NCI-H2227 treated with DMSO at 0.1 percent for 48 hours (cell line): Measurements from ENCODE around the gene AGMO.

ENCODE experiments used
- DNase-seq: peaks from one replicate; lab custom pipeline; 2025; lab: John Stamatoyannopoulos, UW

AGMO gene

DNA sequence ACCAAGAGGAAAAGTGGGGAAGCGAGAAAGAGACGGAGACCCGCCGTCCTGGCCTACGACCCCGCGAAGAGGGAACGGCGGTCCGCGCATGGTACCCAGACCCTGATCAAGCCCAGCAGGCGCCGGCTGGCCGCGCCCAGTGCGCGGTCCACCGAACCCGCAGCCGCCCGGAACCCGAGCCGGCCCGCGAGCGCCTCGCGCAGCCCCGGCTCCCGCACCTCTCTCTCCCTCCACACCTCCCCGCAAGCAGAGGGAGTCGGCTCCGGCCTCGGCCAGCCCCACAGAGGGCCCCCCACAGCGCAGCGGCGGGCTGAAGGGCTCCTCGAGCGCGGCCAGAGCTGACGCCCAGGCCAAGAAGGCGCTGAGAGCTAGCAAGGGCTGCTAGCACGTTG lies 164.7 kb downstream of the AGMO start:
- no peak for DNase-seq

DNA sequence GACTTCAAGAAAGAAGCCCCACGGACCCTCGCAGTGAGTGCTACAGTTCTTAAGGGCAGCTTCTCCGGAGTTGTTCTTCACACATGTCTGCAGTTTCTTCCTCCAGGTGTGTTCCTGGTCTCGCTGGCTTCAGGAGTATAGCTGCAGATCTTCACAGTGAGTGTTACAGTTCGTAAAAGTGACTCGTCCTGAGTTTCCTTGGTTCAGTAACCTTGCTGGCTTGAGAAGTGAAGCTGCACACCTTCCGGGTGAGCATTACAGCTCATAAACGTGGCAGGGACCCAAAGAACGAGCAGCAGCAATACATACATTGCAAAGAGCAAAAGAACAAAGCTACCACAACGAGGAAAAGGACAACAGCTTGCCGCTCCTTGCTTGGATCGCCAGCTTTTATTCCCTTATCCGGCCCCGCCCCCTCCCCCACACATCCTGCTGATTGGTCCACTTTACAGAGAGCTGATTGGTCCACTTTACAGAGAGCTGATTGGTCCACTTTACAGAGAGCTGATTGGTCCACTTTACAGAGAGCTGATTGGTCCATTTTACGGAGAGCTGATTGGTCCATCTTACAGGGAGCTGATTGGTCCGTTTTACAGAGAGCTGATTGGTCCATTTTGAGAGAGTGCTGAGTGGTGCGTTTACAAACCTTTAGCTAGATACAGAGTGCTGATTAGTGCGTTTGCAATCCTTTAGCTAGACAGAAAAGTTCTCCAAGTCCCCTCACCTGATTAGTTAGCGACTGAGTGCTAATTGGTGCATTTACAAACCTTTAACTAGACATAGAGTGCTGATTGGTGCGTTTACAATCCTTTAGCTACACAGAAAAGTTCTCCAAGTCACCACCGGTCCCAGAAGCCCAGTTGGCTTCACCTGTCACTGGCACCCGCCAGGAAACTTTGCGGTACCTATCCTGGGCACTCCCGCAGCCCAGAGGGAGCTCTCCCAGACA lies 165.3 kb downstream of the AGMO start:
- no peak for DNase-seq

DNA sequence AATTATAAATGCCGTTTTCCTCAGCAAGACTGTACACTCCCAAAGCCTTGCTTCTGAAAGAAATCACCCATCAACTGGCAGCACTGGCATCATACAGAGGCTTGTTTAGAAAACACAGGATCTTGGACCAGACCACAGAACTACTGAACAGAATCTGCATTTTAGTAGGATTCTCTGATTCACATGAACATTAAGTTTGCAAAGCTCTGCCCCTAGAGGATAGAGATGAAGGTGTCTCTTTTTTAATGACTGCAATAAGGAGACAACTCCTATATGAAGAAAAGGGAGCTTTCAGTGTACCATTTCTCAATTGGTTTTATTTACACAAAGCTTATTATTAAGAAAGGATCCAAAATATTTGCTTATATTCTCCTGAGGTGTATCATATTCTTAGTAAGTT lies 172.7 kb downstream of the AGMO start:
- DNase-seq = no peak

DNA sequence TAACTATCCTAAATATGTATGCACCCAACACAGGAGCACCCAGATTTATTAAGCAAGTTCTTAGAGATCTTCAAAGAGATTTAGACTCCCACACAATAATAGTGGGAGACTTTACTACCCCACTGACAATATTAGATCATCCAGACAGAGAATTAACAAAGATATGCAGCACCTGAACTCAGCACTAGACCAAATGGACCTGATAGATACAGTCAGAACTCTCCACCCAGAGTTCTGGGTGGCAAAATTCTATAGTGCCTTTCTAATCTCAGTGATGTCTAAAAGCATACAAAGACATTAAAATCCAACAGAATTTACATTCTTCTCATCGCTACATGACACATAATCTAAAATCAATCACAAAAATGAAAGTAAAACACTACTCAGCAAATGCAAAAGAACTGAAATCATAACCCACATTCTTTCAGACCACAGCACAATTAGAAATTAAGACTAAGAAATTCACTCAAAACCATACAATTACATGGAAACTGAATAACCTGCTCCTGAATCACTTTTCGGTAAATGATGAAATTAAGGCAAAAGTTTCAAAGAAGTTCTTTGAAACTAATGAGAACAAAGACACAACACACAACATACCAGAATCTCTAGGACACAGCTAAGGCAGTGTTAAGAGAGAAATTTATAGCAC lies 183.2 kb downstream of the AGMO start:
- no peak for DNase-seq

DNA sequence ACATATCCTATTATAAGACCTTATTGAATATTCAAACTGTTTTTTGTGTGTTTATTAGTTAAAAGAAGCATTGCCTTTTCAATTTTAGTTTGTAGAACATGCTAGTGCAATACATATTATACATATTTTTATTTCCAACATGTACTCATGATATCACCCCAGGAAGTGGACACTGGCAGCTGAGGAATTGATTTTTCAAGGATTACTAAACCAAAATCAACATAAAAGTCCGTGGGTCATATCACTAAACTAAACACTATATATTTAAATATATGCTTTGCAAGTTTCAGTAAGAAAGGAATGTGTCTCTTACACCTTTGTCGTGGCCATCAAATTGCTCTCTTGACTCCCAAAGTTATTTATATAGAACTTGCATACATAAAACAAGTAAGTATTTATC lies 185.2 kb downstream of the AGMO start:
- DNase-seq = no peak

DNA sequence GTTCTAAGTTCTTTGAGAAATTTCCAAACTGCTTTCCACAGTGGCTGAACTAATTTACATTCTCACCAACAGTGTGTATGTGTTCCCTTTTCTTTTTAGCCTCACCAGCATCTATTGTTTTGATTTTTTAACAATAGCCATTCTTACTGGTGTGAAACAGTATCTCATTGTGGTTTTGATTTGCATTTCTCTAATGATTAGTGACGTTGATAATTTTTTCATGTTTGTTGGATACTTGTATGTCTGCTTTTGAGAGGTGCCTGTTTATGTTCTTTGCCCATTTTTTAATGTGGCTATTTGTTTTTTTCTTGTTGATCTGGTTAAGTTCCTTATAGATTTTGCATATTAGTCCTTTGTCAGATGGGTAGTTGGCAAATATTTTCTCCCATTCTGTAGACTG lies 191.4 kb downstream of the AGMO start:
- no peak for DNase-seq

DNA sequence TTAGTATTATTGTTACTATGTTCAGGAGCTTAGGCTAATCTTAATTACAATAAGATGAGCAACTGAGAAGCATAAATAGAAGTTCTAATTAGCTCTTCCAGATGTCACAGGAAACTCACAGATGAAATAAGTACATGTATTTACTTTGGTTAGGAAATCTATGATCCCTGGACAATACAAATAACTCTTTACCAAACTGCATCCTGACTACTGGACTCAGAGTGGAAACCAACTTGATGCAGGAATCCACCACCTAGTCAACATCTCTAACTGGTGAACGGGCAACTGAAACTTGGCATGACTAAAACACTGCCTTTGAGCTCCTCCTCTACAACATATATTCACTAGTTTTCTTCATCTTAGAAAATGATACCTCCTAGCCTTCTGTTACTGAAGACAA lies 193.2 kb downstream of the AGMO start:
- DNase-seq = no peak

DNA sequence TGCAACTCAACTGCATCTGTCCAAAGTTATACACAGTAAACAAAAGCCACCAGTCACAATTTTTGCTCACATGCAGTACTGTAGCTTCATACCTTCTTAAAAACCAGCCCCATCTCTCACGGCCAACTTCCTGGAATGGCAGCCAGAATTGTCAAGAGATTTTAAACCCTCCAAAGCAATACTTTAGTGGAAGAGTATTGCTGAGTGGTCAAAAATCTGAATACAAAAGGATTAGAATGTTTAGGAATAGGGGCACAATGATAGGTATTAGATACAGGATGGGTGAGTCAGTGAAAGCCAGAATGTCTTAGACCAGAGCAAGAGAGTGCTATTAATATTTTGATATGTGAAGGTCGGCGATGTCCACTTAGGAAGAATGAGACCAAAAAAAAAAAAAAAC lies 193.9 kb downstream of the AGMO start:
- no peak for DNase-seq

DNA sequence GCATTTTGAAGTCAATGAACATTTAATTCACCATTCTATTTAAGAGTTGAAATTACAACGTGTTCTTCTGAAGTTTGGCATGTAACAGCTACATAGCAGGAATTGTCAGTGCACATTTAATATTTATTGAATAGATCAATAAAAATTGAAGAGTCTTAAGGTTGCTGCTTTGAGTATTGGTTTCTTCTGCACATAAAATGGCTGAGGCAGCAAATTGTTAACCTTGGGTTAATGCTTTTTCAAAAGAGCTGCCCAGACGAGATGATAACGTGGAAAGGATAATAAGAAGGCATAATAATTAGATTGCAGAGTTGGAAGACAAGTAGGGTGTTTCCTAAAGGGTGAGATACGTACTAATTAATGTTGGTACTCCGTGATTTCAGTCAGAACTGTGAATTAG lies 203.7 kb downstream of the AGMO start:
- no peak for DNase-seq

DNA sequence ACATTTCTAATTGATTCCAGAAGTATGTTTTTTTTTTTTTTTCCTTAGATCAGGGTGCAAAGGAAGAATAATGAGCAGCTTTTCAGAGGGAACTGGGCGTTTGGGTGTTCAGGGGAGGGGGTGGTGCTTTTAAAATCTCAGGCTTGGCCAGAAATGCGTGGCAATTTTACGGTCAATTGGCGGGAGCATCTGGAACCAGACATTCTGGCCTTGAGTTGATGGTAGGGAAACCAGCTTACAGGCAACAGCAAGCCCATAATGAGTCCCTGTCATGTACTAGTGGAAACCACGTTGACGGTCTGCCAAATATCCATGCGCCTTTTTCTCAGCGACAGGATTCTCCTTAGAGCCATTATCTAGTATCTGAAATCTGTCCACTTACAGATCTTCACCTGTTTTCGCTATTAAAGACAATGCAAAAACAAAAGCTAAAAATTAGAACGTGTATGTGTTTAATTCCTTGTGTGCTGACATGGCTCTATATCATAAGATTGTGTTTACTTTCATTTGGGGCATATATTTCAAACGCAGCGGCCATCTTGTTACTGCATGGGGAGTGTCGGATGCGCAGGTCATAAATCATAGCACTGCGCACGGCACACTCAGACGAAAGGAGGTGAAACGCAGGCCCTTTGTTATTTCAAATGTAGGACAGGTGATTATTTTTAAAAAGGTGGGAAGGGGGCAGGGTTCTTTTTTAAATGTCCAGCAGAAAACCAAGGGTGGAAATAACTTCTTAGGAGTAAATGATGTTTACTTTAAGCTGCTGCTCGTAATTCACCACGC lies 209.2 kb downstream of the AGMO start:
- DNase-seq = peak; percentile 71

DNA sequence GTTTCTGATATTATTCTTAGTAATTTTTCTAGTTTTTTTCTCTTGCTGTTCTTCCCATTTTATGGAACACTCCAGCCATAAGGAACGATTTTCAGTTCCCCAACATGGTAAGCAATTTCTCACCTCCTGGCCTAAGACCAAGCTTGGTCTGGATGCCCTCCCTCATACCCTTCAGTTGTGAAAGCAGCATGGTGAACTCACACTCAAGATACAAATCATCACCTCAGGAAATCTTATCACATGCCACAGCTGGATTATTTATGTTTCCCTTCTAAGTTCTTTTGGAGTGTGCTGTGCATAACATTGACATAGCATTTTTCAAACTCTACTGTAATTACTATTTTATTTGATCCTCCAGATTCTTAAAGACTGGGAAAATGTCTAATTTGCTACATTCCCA lies 216.6 kb downstream of the AGMO start:
- DNase-seq = no peak

DNA sequence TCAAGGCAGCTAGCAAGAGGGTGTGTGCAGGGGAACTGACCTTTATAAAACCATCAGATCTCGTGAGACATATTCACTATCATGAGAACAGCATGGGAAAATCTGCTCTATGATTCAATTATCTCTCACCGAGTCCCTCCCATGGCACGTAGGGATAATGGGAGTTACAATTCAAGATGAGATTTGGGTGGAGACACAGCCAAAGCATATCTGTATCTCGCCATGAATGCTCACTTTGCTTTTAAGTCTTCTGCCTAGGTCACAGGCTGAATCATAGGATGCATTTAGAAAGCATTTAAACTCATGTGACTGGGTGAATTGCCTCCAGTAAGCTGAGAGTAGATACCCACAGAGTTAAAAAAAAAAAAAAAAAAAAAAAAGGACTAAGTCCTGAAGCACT lies 220.0 kb downstream of the AGMO start:
- no peak for DNase-seq

DNA sequence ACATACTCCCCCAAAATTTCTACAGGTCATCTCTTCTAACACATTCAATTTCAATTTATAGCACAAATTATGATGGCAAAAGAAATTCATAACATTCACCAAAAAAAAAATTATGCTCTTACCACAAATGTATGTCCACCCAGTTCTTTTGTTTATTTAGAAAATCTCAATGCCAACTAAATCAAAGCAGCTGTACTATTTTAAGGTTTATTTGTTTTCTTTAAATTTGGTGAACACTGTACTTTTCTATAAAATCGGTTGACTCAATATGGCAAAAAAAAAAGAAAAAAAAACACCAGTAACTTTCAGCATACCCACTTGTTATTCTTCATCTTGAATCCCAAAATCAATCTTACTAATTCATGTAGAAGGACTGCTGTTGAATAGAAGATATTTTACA lies 225.7 kb downstream of the AGMO start:
- no peak for DNase-seq

DNA sequence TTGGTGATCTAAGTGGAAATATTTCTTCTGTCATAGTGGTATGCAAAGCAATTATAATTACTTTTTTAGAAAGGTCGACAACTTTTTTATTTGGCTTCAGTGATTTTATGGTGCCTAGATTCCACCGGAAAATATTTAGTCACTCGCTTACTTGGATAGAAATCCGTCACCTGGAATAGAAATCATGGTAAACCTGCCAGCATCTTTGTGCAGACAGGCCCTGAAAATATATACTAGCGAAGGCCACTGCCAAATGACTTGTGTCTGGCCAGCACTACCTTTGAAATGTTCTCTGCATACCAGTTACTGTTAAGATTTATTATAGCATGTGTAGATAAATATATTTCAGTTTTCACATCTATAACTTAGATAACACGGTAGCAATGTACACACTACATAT lies 226.4 kb downstream of the AGMO start:
- DNase-seq = no peak

DNA sequence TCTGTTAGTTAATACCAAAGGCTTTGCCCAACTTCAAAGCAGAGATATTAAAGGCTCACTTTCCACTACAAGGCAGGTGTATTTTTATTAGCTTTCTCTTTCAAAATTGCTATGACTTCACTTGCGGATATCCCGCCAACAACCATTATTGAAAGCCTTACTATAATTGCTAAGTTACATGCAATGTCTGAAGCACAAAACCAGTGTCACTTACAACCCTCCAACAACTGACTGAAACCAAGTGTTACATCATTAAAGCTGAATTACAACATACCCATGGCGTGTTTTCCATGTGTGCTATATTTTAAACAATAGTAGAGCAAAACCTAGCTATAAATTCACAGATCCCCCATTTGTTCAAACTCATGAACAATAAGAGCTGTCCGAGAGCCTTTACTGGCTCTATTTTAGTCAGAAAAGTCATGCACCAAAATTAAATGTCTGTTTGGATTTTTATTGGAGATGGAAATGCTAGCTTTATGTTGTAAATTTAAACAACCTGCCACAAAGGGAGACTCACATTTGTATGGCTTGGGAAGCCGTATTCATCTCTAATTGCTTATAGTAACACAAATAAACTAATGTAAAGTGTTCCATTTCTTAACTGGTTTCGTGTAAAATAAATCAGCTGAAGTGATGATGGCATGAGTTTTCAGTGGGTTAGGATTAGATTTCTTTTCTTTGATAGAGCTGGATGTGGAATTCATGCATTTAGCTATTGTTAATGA lies 227.1 kb downstream of the AGMO start:
- DNase-seq = no peak

DNA sequence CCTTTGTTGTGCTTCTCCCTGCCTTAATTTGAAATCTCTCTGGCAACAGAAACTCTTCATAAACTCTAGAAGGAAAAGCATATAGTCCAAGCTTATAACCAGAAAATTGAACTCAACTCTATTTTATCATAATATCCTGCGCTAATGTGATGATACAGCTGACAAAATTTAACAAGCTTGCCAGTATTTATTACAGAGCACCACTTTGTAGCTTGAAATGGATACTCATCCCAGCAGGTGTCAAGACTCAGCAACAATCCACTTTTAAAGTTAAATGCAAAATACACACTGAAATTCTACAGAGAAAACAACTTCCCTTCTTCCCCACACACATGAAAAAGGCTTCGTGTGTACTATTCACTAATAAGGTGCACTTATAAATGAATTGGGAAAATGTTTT lies 228.9 kb downstream of the AGMO start:
- DNase-seq = no peak

DNA sequence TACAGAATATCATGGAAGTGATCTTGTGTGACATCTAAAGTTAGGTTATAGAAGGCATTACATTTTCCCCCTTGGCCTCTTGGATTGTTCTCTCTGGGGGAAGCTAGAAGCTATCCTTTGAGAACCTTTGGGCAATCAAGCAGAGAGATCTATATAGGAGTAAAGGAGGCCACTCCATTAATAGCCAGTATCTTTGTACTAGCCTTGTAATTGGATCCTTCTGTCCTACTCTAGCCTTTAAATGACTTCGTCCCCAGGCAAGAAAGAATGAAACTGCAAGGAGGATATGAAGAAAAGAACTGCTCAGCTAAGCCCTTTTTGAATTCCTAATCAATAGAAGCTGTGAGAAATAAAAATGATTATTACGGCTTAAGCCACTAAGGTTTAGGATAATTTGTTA lies 230.9 kb downstream of the AGMO start:
- no peak for DNase-seq

DNA sequence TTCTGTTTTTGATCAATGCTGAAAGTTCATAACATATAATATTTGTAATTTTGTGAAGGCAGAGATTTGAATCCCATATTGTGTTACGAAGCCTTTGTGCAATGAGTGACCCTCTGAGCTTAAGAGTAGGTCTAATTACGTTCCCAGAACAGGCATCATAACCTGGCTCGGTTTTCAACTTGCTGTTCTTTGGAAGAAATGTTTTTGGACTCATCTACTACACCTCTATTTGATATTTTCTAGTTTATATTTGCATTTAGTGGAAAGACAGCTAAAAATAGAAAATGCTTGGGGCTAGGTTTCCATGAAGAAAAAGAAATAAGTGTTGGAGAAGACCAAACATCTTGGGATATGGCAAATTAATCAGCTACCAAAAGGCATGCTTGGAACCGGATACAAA lies 234.8 kb downstream of the AGMO start:
- DNase-seq = no peak

DNA sequence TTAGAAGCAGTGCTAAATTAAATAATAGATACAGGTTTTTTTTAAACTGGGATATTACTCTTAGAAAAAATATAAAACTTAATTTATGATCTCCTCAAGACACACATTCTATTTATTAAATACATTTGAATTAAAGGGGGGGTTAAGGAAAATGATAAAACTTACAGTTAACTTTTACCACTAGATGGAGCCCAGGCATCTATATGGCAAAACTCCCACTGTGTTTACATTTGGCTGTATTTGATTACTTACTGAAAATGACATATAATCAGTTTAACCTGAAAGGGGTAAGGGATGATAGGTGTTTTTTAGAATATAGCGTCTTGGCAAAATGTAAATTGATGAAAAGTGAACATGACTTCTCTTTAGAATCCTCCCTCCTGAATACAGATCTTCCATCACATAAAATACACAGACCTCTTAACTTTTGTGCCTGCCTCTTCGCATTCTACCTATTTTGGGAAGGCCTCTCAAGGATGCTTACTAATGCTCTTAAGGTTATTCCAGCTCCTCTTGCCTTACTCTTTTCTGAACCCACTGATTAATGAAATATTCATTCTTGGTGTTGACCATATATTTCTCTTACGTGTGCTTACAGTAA lies 235.7 kb downstream of the AGMO start:
- DNase-seq = no peak

DNA sequence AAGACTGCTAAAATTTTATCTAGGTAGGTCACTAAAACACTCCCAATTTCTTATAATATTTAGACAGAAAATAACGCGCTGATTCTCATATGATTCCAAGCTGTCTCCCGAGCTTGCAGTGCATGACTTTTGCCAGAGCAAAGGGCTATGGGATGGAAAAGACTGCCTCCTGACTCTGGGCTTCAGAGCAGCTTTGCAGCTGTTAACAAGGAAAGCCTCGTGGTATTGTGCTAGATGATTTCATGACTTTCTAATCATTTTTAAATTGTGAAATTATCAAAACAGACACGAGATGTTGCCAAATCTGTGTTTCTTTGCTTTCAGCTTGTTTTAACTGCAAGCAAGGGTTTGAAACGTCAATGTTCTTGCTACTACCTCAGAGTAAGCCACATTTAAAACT lies 238.3 kb downstream of the AGMO start:
- DNase-seq = no peak

DNA sequence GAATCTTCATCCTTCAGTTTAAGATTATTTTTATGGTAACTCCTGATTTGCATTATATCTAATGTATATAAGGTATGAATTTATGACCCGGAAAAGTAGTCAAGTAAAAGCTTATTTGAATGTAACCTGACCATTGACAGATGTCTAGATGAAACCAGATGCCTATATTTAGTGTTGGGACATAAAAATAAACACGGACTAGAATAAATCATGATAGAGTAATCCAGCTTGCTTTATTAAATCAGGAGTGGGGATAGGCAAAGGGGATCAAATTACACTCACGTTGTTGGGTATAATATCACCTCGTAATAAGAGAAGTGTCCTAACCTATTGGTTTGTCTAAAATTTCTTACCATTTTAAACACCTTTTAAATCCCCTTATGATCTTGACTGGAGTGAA lies 244.6 kb downstream of the AGMO start:
- DNase-seq = no peak

DNA sequence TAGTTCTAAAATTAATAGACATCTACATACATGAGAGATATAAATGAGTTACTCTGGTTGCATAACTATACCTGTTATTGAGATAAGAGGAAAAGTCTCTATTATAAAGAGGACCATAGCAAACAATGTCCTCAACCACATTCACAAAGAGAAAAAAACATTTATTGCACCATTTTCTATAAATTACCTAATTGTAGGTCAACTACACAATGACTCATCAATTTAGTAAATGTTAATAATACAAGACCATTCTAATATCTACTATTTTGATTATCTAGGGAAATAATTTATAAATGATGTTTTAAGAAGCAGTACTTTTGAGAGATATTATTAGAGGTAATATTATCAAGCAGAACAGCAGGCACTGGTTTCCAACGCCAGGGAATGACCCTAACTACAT lies 246.1 kb downstream of the AGMO start:
- no peak for DNase-seq
